ENCODE results near the gene CCKAR. TPM values are rescaled to one million over a fixed set of nuclear protein-coding genes. Genes with fewer than 3 reads are reported as not detected.

The CCKAR gene
- polyA plus RNA-seq, 1 donor (not counting 4 experiments of a cell fraction or from before 2014, with no cell fraction given) = not detected

GRCh38 chr4:26489101-26489985 lies 941 bp downstream of the CCKAR start:
- no peak overlapping the region for H3K4me2 ChIP-seq (ENCODE audit: control insufficient read depth, extremely low read depth, insufficient read depth, low read depth, low read length)
- H3K27me3 ChIP-seq (ENCODE audit: control insufficient read depth, extremely low read depth, insufficient read depth, low read length) = peaks cover 14% of the 10 kb centered on the region
- no peaks in the 10 kb centered on the region for H4K20me1 ChIP-seq (ENCODE audit: control insufficient read depth, extremely low read depth, insufficient read depth, low read length)
- dilution Hi-C loops (cut with MboI; ENCODE audit: extremely low pct_ligation_motif_present, low sequenced_read_pairs) = no loop called here
- H3K4me3 ChIP-seq (ENCODE audit: control insufficient read depth in 2 of 3, extremely low read depth in 1 of 3, insufficient read depth in 2 of 3, low read depth in 1 of 3, low read length in 3 of 3) = no peak overlapping the region
- FAIRE-seq = no peak
- no peaks in the 10 kb centered on the region for H3K4me1 ChIP-seq (ENCODE audit: control insufficient read depth, extremely low read depth, insufficient read depth, low read length)
- no peak overlapping the region for H2AFZ ChIP-seq (ENCODE audit: control insufficient read depth, low read length)
- H3K27ac ChIP-seq (ENCODE audit: control insufficient read depth, insufficient read depth, low read length) = no peak overlapping the region
- no peak for DNase-seq (ENCODE audit: low read depth, low spot score)
- no peaks in the 10 kb centered on the region for H3K9me3 ChIP-seq (ENCODE audit: control insufficient read depth, low read depth, low read length)
- H3K9ac ChIP-seq (ENCODE audit: control insufficient read depth, extremely low read depth, insufficient read depth, low read length) = no peak overlapping the region
- no peaks in the 10 kb centered on the region for H3K9me1 ChIP-seq (ENCODE audit: control insufficient read depth, extremely low read depth, insufficient read depth, low read length)
- no peaks in the 10 kb centered on the region for H3K79me2 ChIP-seq (ENCODE audit: control insufficient read depth, insufficient read depth, low read length)
- TF ChIP-seq EZH2 (IDR thresholded peaks at IDR 0.05; ENCODE audit: low read length) = no peak
- TF ChIP-seq CTCF (optimal IDR thresholded peaks at IDR 0.05 in 1 of 3, IDR thresholded peaks at IDR 0.05 in 1 of 3, conservative IDR thresholded peaks at IDR 0.05 in 1 of 3; ENCODE audit: extremely low read depth in 1 of 3, insufficient read depth in 2 of 3, low read length in 3 of 3) = no peak
- no peaks in the 10 kb centered on the region for H3K36me3 ChIP-seq (ENCODE audit: control insufficient read depth in 2 of 2, extremely low read depth in 1 of 2, insufficient read depth in 2 of 2, low read length in 2 of 2)

DNA sequence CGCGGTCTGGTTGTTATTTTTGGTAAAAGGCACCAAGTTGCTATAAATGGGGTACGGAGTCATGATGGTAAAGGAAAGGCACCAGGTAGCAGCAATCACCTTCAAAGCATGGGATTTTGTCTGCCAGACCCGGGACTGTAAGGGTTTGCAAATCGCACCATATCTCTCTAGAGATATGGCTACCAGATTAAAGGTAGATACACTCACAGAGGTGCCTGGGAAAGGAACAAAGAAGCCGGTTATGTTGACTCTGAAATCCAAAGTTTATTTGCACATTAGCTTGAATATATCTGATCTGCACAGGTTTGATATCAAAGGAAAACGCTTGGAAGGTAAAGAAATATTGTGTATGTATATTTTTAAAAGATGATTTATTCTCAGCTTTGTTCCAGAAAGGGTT lies 4.6 kb downstream of the CCKAR start:
- no peak for DNase-seq (ENCODE audit: low read depth, low spot score)
- Histone ChIP-seq H2AFZ (ENCODE audit: control insufficient read depth, low read length) (no peak overlapping the region), H3K9ac (ENCODE audit: control insufficient read depth, extremely low read depth, insufficient read depth, low read length) (no peak overlapping the region), H3K36me3 (ENCODE audit: control insufficient read depth in 2 of 2, extremely low read depth in 1 of 2, insufficient read depth in 2 of 2, low read length in 2 of 2) (no peaks in the 10 kb centered on the region), H3K27ac (ENCODE audit: control insufficient read depth, insufficient read depth, low read length) (no peak overlapping the region), H3K79me2 (ENCODE audit: control insufficient read depth, insufficient read depth, low read length) (no peaks in the 10 kb centered on the region), H3K9me3 (ENCODE audit: control insufficient read depth, low read depth, low read length) (no peaks in the 10 kb centered on the region), H3K9me1 (ENCODE audit: control insufficient read depth, extremely low read depth, insufficient read depth, low read length) (no peaks in the 10 kb centered on the region), H3K4me3 (ENCODE audit: control insufficient read depth in 2 of 3, extremely low read depth in 1 of 3, insufficient read depth in 2 of 3, low read depth in 1 of 3, low read length in 3 of 3) (no peak overlapping the region), H3K4me2 (ENCODE audit: control insufficient read depth, extremely low read depth, insufficient read depth, low read depth, low read length) (no peak overlapping the region), H3K4me1 (ENCODE audit: control insufficient read depth, extremely low read depth, insufficient read depth, low read length) (no peaks in the 10 kb centered on the region), H4K20me1 (ENCODE audit: control insufficient read depth, extremely low read depth, insufficient read depth, low read length) (no peaks in the 10 kb centered on the region), H3K27me3 (ENCODE audit: control insufficient read depth, extremely low read depth, insufficient read depth, low read length) (peaks cover 9% of the 10 kb centered on the region)
- FAIRE-seq = no peak
- TF ChIP-seq EZH2 (IDR thresholded peaks at IDR 0.05; ENCODE audit: low read length) (no peak), CTCF (optimal IDR thresholded peaks at IDR 0.05 in 1 of 3, IDR thresholded peaks at IDR 0.05 in 1 of 3, conservative IDR thresholded peaks at IDR 0.05 in 1 of 3; ENCODE audit: extremely low read depth in 1 of 3, insufficient read depth in 2 of 3, low read length in 3 of 3) (no peak)
- dilution Hi-C loops (cut with MboI; ENCODE audit: extremely low pct_ligation_motif_present, low sequenced_read_pairs) = no loop called here
